HG03064 (cell line): Measurements from ENCODE around the gene DNAH3.
"Not testable (repeated sequence)": the region's sequence is repeated elsewhere in the genome, so short reads cannot be mapped to it uniquely, and the experiment has no call there.

ENCODE experiments used
- ATAC-seq: cut with Tn5 transposase; IDR thresholded peaks from one replicate; pipeline ENCODE4 v1.9.1; 2021; ENCODE audit warnings: low read depth; ENCODE audit not compliant: unreplicated experiment

DNAH3 gene

DNA sequence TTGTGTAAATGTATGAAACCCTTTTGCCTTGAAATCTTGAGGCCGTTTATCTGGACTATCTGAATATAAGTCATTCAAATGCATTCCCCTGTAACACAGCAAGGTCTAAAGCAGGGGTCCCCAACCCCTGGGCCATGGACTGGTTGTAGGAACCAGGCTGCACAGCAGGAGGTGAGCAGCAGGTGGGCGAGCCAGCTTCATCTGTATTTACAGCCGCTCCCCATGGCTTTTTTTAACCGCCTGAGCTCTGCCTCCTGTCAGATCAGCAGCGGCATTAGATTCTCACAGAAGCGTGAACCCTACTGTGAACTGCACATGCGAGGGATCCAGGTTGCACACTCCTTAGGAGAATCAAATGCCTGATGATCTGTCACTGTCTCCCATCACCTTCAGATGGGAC, 24.1 kb downstream of the DNAH3 start:
- no peak for ATAC-seq

DNA sequence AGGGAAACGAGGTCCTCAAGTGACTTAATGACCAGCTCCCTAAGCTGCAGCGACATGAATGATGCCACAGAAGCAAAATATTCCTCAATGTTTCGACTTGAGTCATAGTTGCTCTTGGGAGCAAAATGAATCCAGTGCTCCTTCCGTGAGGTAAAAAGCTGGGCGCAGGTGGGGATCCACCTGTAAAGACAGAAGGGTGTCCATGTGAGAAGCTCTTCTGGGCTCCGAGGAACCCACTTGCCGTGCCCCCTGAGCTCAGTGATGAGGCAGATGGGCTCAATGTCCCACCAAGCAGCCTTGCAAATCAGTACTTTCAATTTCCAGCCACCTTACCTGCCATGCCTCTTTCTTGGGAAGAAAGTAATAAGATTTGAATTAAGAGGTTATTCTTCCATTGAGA, 25.5 kb downstream of the DNAH3 start:
- ATAC-seq: no peak

DNA sequence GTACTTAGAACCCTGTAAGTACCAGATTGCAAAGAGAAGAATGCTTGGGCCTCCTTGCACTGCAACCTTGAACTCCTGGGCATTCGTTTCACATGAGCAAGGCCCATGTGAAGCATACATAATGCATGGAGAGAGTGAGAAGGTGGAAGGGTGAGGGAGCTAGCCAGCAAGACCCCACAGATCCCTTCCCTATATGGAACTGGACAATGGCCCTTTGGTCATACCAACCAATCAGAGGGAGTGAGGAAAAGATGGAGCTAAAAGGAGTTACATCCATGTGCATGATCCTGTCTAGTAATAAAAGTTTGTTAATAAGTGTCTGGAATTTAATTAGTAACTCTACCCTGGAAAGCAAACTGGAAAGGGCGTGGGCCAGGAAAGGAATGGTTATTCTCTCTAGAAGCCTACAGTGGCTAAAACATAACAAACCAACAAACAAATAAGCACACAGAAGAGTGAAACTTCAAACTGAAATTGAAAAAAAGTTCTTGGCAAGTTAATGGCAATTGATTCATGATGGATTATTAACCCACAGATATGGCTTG, 29.6 kb downstream of the DNAH3 start:
- no peak for ATAC-seq

DNA sequence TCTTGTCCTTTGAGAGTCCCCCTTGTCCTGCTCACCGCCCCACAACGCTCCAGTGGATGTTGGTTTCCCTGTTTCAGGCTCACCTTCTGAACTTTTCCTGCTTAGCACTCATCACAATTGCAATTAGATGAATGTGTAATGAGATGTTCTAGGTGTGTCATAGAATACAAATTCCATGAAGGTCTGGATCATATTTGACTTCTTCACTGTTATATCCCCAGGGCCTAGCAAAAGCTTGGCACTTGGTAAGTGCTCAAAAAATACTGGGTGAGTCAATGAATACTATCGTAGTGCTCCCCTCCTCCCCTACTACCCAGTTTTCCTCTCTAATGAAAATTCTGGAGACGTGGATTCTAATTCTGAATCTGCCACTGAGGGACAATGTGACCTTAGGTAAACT, 33.1 kb downstream of the DNAH3 start:
- no peak for ATAC-seq

DNA sequence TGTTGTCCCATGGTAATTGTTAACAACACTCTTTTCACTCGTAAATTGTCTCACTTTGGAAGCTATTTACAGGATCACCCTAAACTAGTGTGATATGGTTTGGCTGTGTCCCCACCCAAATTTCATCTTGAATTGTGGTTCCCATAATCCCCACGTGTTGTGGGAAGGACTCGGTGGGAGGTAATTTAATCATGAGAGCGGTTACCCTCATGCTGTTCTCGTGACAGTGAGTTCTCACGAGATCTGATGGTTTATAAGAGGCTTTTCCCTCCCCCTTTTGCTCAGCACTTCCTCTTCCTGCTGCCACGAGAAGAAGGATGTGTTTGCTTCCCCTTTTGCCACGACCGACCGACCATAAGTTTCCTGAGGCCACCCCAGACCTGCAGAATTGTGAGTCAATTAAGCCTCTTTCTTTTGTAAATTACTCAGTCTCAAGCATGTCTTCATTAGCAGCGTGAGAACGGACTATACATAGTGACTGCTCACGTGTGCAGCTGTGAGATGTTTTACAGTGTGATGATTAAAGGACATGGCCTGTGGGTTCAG, 34.4 kb downstream of the DNAH3 start:
- ATAC-seq: no peak

DNA sequence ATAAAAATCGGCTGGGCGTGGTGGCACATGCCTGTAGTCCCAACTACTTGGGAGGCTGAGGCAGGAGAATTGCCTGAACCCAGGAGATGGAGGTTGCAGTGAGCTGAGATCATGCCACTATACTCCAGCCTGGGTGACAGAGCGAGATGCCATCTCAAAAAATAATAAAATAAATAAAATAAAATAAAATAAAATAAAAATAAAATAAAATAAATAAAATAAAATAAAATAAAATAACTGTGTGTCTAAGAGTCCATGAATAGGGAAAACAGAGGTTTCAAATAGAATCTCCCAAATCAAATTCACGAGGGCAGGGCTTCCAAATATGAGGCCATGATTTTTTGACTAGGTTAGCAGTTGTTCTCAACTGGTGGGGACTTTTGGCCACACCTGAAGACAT, 35.1 kb downstream of the DNAH3 start:
- not testable (repeated sequence) for ATAC-seq

DNA sequence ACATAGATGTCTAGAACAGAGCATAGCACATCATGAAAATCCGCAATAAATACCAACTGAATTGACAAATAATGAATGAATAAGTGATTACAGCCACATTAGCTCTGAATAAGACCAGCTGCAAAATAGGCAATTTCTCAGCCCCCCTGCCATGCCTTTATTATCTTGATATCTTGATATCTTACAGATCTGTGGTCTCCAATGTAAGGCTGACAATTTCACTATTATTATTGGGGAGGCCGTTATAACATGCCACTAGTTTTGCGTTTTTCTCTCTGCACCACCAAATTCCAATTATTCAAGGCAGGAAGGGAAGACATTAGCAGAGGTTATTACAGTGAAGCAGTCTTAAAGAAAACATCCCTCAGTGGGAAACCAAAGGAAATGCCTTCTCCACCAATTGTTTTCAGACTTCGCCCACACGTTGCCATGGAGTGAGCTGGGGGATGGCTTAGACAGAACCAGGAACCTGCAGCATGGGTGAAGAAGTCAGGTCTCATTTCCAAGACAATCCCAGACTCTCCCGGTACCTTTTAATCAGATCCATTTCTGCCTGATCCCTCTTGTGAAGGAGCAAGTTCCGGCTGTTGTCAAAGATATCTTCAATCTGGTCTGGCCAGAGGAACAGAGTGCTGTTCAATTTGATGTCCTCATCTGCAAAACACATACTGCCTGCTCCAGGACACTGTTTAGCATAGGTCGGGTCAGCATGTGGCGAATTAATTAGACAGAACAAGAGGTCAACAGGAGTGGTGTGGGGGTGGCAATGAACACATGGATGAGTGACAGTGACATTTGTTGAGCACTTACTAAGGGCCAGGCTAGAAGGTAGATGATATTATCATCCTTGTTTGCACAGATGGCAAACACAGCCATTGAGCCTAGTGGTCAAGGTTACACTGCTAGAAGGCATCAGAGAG, 46.4 kb downstream of the DNAH3 start:
- ATAC-seq: no peak

DNA sequence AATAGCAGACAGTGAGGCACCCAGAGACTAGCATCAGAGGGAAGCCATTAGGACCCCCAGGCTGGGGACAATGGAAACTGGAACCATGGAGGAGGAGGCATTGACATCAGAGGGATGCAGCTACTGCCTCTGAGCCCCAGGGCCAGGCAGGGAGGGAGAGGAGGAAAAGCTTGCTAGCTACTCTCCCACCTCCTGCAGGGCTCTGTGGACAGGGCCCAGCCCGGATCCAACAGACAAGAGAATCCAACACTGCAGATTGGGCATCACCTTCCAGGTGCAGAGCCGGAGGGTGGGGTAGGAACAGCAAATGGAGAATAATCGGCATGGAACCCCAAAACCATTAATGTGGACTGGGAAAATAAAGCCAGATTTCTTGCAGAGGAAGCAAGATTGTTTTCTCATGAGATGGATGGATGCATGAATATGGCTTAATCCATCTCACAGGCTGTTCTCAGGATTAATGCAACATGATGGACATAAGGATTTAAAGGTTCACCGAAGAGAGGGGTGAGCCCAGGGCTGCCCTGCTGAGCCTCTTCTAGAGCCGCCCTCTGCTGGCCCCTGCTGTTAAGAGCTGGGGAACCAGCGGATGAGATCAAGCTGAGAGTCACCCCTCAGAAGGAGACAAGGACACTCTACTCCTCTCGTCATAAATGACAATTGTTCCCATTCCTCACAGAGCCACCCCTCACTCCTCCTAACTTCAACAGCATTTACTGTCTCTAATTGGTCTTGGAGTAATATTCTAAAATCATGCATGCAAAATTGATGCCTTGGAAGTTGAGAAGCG, 48.8 kb downstream of the DNAH3 start:
- no peak for ATAC-seq

DNA sequence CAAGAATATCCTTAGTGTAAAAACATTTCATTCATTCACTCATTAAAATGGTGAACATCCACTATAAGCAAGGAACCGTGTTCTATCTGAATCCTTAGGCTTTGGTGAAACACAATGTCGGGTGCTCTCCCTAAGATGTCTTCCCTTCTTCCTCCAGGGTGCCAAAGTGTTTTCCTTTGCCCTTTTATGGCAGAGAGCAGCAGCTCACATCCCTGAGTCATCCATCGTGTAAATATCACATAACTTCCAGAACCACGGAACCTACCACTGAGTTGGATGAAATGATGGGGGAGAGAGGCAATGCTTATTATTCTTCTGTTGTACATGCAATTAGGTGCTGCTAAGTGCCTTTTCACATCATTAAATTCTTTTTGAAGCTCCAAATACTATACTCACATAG, 50.2 kb downstream of the DNAH3 start:
- no peak for ATAC-seq

DNA sequence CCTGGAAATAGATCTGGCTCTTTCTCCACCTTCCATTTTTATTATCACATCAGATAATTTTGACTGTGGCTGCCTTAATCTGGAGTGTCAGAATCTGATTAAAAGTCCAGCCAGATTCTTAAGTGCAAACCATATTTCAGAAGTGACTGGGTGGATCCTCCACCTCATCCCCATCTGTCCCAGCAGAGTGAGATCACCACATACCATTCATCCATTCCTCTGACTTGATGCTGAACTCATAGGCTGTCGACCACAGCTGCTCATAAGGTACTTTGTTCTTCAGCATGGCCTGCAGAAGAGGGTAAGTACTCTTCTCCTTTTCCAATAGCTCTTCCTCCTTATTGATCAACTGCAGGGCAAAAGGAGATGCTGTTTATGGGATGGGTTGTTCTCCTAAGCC, 53.5 kb downstream of the DNAH3 start:
- ATAC-seq: no peak

DNA sequence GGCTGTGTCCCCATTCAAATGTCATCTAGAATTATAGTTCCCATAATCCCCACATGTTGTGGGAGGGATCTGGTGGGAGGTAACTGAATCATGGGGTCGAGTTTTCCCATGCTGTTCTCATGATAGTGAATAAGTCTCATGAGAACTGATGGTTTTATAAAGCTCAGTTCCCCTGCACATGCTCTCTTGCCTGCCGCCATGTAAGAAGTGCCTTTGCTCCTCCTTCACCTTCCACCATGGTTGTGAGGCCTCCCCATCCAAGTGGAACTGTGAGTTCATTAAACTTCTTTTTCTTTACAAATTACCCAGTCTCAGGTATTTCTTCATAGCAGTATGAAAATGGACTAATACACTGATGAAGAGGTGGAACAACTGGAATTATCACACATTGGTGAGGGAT, 55.9 kb downstream of the DNAH3 start:
- not testable (repeated sequence) for ATAC-seq

DNA sequence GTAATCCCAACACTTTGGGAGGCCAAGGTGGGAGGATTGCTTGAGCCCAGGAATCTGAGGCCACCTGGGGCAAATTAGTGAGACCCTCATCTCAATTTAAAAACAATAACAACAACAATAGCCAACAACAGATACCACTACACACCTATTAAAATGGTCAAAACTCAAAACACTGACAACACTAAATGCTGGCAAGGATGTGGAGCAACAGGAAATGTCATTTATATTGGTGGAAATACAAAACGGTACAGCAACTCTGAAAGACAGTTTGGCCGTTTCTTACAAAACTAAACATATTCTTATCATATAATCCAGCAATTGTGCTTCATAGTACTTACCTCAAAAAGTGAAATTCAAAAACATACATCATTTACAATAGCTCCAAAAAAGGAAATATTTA, 57.7 kb downstream of the DNAH3 start:
- ATAC-seq: no peak

DNA sequence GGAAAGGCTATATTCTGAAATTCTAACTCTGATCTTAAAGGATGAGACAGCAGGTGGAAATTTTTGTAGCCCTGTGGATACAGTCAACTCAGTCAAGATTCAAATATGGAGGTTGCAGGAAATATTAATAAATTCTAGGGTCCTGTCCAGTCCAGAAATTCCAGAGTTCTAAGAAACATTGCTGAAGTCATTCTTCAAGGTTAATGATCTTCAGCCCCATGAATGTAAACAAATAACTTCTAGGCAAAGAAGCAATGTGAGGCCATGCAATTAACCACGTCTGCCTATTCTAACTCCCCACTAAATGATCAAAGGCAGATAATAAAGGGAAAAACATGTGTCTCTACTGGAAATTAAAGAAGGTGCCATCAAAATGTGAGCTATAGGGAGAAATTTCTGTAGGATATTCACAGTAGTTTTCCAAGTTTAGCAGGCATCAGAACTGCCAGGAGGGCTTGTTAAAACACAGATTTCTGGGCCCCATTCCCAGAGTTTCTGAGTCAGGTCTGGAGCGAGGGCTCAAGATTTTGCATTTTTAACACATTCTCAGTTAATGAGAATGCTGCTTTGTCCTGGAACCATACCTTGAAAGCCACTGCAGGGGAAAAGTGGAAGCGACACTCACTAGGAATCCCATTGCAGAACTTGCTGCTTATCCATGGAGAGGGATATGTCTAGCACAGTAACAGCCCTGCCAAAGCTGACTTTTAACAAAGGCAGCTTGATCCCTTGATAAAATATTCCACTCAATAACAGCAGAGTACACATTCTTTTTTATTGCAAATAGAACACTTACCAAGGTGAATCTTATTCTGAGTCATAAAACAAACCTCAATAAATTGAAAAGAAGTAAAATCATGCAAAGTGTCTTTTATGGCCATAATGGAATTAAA, 61.8 kb downstream of the DNAH3 start:
- no peak for ATAC-seq

DNA sequence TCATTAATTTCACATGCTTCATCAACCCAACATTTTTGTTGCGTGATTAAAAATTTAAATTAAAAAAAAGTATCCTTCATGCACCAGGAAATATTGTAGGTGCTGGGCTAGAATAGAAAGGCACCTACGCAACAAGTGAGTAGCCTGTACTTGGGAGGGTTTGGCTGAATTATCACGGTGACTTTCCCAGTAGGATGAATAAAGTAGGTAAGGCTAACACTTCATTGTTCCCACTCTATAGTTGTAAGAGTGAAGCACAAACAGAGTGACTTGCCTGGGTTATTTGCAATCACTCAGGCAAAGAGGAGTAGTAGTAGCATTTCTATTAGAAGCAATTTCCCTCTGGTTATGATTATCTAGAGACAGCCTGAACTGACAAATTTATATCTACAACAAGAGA, 62.5 kb downstream of the DNAH3 start:
- no peak for ATAC-seq

DNA sequence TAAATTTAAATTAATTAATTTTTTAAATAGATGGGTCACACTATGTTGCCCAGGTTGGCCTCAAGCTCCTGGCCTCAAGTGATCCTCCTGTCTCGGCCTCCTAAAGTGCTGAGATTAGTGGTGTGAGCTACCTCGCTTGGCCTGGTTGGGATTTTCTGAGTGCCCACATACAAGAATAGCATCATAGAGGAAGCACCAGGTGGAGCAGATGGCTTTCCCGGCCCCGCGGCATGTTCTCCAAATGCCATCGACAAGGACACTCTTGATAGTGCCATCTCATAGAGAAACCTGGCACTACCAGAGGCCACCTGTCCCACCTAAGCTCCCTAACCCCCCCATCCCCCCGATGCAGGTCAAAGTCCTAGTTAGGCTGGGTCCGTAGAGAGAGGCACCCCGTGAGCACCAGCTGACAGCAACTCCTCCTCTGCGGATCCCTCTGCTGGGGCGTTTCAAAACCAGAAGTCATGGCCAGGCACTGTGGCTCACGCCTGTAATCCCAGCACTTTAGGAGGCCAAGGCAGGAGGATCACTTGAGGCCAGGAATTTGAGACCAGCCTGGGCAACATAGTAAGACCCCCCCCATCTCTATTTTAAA, 65.9 kb downstream of the DNAH3 start:
- ATAC-seq: no peak

DNA sequence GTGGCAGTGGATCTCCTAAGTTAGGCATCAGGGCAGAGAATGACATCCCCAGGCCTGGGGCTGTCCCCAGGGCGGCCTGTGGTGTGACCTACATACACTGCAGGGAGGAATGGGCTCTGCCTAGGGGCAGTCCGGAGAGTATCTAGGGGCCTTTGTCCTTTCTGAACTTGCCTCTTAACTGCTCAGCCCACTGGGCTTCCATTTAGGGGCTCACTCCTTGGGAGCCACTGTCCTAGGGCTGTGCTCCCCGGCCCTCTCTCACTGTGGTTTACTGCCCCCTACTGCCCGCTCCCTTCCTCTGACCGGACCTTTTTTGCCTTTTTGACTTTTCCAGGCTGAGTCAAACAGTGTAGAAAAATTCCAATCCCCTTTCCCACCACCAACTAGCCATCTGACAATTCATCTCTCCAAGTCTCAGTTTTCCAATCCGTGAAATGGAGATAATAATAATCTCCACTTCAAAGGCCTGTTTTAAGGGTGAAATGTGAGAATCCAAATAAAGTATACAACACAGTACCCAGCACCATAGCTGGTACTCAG, 66.8 kb downstream of the DNAH3 start:
- no peak for ATAC-seq

DNA sequence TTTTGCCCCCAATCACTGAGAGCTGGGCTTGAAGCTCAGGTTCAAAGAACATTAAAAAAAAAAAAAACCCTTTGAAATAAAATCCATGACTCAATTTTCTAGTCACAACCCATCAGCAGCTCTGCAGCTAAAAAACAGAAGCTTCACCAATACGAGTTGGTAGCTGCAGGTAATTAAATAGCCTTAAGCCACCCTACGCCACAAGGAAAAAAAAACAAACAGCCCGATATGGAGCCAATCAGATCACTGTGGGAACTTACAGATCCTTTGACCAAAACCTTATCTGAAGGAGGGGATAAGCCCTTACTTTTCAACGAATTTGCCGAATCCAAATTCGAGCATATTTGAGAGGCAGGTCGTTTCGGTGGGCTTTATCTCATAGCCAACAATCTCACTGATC, 69.3 kb downstream of the DNAH3 start:
- no peak for ATAC-seq

DNA sequence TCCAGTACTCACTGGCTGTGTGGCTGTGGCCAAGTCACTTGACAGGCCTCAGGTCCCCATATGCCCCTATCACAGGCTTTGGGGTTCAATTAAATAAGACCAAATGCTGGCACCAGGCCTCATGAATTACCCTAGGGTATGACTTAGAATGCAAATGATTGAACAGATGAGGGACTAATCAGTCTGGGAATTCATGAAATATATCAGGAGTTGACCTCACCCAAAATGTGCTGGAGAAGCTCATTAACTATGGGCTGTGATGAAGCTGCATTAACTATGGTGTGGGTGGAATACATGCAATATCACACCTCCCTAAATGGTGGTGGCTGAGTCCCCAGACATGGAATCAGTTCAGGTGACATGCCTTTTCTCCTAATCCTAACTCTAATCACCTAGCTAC, 72.1 kb downstream of the DNAH3 start:
- ATAC-seq: no peak

DNA sequence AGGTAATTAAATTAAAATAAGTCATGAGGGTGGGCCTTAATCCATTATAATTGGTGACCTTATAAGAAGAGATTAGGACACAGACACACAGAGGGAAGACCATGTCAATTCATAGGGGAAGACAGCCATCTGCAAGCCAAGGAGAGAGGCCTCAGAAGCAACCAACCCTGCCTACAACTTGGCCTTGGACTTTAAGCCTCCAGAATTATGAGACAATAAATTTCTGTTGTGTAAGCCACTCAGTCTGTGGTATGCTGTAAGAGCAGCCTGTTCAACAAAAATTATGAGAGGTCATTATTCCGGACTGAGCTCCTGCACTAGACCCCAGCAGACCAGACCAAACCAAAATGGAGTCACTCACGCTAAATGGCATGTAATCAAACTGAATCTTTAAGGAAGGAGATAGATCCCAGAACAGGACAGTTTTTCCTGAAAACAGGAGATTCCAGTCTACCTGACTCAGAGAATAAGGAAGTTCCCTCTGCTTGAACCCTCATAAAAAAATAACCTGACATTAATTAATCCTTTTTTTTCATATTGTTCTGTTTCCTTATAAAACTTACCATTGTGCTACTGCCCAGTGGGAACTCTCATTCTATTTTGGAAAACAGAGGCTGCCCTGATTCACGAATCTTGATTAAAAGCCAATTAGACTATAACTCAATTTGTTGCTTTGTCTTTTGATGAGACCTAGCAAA, 74.3 kb downstream of the DNAH3 start:
- ATAC-seq: no peak
